Measurements from ENCODE around the gene SUZ12.
"Not testable (repeated sequence)": the region's sequence is repeated elsewhere in the genome, so short reads cannot be mapped to it uniquely, and the experiment has no call there.

Gene SUZ12

GRCh38 chr17:31964131-31964530 lies 27.3 kb downstream of the SUZ12 start:
- DNase-seq: not testable (repeated sequence)

GRCh38 chr17:31967648-31968047 lies 30.8 kb downstream of the SUZ12 start:
- DNase-seq: no peak

GRCh38 chr17:31970416-31970815 lies 33.6 kb downstream of the SUZ12 start:
- DNase-seq: not testable (repeated sequence)

GRCh38 chr17:31974269-31975071 lies 37.7 kb downstream of the SUZ12 start:
- DNase-seq: not testable (repeated sequence)

- not testable (repeated sequence) for DNase-seq
These were observed 38.6 kb downstream of the SUZ12 start for GRCh38 chr17:31975391-31975790.

- DNase-seq: not testable (repeated sequence)
These were observed 55.0 kb downstream of the SUZ12 start for GRCh38 chr17:31991821-31992220.

- DNase-seq: no peak
These were observed 60.2 kb downstream of the SUZ12 start for GRCh38 chr17:31997005-31997404.

- DNase-seq: peak; percentile 85
These were observed 70.2 kb downstream of the SUZ12 start, which contains the start of gene LRRC37B for GRCh38 chr17:32006957-32007462. Gene LRRC37B (plus strand): TSS chr17:32007383. CDS start chr17:32021393, 14,010 bp downstream.

GRCh38 chr17:32007463-32008298 lies 70.9 kb downstream of the SUZ12 start:
- peak; percentile 20 for DNase-seq

GRCh38 chr17:32009262-32009542 lies 72.4 kb downstream of the SUZ12 start:
- DNase-seq: no peak

- no peak for DNase-seq
These were observed 73.3 kb downstream of the SUZ12 start for GRCh38 chr17:32010114-32010513.

- DNase-seq: no peak
These were observed 78.6 kb downstream of the SUZ12 start for GRCh38 chr17:32015245-32016013.

- DNase-seq: no peak
These were observed 79.4 kb downstream of the SUZ12 start for GRCh38 chr17:32016231-32016630.

- no peak for DNase-seq
These were observed 82.4 kb downstream of the SUZ12 start for GRCh38 chr17:32019228-32019627.

- DNase-seq: no peak
These were observed 84.3 kb downstream of the SUZ12 start for GRCh38 chr17:32020943-32021614.

GRCh38 chr17:32021615-32021955 lies 84.8 kb downstream of the SUZ12 start:
- no peak for DNase-seq

GRCh38 chr17:32022554-32022953 lies 85.7 kb downstream of the SUZ12 start:
- not testable (repeated sequence) for DNase-seq

- DNase-seq: not testable (repeated sequence)
These were observed 90.5 kb downstream of the SUZ12 start for GRCh38 chr17:32027271-32027670.

GRCh38 chr17:32033223-32033622 lies 96.4 kb downstream of the SUZ12 start:
- DNase-seq: no peak

GRCh38 chr17:32033812-32034211 lies 97.0 kb downstream of the SUZ12 start:
- not testable (repeated sequence) for DNase-seq

GRCh38 chr17:32040246-32040645 lies 103.4 kb downstream of the SUZ12 start:
- not testable (repeated sequence) for DNase-seq

GRCh38 chr17:32041306-32041875 lies 104.6 kb downstream of the SUZ12 start:
- DNase-seq: not testable (repeated sequence)
